ENCODE data around the gene CLEC10A.
"Not testable (repeated sequence)": the region's sequence is repeated elsewhere in the genome, so short reads cannot be mapped to it uniquely, and the experiment has no call there.

CLEC10A gene, protein sequence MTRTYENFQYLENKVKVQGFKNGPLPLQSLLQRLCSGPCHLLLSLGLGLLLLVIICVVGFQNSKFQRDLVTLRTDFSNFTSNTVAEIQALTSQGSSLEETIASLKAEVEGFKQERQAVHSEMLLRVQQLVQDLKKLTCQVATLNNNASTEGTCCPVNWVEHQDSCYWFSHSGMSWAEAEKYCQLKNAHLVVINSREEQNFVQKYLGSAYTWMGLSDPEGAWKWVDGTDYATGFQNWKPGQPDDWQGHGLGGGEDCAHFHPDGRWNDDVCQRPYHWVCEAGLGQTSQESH

DNA sequence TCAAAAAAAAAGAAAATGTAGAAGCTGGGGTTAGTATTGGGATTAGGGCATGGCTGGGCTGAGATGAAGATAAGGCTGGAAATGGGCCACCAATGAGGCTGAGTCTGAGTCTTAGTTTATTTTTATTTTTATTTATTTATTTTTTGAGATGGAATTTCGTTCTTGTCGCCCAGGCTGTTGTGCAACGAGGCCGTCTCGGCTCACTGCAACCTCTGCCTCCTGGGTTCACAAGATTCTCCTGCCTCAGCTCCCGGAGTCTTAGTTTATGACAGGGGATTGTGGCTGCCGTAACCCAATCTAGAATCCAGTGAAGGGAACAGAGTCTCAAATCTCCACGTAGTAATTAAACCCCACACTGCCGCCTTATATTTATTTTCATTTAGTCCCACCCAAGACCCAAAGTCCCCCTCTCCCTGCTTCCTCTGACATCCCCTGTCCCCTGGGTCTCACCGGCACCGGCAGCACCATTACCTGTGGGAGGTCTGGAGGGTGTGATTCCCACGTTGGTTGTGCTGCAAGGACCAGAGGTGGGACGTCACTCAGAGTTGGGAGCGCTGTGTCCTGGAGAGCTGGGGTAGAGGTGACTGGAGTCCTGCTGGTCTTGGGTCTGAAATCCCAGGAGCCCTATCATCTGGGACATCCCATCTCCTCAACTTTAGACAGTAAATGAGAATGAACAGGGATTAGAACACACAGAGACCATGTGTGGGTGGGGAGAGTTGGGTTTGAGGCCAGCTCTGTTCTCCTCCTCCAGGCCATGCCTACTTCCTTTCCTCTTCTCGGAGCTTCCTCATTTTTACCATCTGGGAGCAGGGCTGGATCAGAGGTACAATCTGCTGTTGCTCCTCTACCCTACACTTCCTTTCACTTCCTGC lies at the start of gene CLEC10A:
Gene CLEC10A, minus strand, starts transcription at position 671 of the 875 bp plus-strand sequence. CDS start 1,439 bp downstream, outside the sequence.
- no peak for DNase-seq (ENCODE audit: low spot score)

DNA sequence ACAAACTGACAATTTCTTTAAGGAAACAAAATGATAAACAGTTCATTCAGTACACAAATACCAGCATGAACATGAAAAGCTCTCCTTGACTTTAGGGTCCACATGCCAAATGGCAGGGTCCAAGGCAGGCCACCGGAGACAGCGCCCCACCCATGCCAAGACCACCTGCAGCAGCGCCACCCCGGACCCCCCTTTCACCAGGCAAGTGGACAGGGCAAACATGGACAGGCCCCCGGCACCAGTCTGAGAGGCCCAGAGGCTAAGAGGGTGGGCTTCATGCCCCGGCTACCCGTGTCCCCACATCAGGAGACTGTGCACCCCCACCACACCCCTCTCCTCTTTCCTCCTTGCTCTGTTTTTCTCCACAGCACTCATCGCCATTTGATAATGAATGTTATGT lies 49.3 kb upstream of the CLEC10A start:
- no peak for DNase-seq (ENCODE audit: low spot score)

DNA sequence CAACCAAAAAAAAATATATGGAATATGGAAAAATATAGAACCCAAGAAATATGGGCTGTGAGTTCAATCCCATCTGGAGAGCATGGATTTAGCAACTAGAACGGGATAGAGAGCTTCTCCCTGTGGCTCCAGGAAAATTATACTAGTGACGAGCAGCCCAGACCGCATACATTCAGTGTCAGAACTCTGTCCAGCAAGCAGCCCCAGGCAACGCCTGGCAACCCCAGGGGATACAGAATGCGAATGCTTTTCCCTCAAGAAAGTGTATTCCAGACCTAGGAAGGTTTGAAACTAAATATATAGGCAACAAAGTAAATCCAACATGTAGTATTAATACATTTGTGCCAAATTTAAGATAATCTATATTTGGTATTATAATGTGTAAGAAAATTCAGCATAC lies 48.1 kb upstream of the CLEC10A start:
- DNase-seq (ENCODE audit: low spot score): no peak

DNA sequence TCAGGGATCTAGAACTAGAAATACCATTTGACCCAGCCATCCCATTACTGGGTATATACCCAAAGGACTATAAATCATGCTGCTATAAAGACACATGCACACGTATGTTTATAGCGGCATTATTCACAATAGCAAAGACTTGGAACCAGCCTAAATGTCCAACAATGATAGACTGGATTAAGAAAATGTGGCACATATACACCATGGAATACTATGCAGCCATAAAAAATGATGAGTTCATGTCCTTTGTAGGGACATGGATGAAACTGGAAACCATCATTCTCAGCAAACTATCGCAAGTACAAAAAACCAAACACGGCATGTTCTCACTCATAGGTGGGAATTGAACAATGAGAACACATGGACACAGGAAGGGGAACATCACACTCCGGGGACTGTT lies 47.5 kb upstream of the CLEC10A start:
- not testable (repeated sequence) for DNase-seq (ENCODE audit: low spot score)

DNA sequence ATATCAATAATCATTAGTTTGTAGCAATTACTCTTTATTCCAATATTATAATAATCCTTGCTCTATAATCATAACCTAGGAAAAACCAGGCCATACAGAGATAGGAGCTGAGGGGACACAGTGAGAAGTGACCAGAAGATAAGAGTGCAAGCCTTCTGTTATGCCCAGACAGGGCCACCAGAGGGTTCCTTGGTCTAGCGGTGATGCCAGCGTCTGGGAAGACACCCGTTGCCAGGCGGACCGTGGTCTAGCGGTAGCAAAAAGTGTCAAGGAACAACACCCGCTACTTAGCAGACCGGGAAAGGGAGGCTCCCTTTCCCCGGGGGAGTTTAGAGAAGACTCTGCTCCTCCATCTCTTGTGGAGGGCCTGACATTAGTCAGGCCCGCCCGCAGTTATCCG lies 46.3 kb upstream of the CLEC10A start:
- DNase-seq (ENCODE audit: low spot score): not testable (repeated sequence)

DNA sequence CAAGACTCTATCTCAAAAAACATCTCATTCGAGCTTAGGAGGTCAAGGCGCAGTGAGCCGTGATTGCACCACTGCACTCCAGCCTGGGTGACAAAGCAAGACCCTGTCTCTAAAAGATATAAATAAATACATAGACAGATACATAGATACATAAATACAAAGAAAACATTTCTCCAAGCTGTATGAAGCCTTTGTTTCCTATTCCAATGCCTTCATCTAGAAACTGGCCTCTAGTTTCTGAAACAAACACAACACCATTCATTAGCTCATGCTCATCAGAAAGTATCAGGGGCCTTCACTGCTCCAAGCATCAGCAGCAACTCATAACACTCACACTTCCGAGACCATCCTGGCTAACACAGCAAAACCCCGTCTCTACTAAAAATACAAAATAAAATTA lies 44.9 kb upstream of the CLEC10A start:
- DNase-seq (ENCODE audit: low spot score): no peak

DNA sequence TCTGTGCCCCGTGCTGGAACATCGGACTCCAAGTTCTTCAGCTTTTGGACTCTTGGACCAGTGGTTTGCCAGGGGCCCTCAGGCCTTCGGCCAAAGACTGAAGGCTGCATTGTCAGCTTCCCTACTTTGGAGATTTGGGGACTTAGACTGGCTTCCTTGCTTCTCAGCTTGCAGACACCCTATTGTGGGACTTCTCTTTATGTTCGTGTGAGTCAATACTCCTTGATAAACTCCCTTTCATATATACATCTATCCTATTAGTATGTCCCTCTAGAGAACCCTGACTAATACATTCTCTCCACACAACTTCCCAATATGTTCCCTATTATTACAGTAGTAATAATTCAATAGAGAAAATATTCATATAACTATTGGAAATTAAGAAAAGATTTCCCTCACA lies 43.8 kb upstream of the CLEC10A start:
- DNase-seq (ENCODE audit: low spot score): no peak

DNA sequence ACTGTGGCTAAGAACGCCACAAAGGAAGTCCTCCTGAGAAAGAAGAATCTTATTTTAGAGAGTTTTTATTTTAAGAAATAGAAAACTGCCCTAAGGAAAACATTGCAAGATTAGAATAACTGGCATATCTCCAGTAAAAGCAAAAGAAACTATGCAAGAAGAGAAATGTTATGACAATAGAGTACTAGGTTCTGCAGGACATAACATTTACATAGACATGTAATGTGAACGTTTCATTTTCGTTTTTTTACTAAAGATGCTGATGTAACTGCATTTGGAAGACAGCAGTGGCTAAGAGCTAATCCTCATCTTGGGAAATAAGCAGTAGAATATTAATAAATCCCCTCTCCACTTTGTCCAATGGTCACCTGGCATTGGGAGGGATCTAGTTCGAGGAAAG lies 42.3 kb upstream of the CLEC10A start:
- DNase-seq (ENCODE audit: low spot score): no peak

DNA sequence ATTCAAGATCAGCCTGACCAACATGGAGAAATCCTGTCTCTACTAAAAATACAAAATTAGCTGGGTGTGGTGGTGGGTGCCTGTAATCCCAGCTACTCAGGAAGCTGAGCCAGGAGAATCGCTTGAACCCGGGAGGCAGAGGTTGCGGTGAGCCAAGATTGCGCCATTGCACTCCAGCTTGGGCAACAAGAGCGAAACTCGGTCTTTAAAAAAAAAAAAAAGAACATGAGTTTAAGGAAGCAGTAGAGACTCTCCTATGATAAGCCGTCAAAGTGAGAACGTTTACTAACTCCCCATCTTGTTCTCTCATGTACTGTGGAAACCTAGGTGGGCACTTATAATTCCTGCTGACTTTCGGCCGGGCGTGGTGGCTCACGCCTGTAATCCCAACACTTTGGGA lies 40.6 kb upstream of the CLEC10A start:
- DNase-seq (ENCODE audit: low spot score): not testable (repeated sequence)

DNA sequence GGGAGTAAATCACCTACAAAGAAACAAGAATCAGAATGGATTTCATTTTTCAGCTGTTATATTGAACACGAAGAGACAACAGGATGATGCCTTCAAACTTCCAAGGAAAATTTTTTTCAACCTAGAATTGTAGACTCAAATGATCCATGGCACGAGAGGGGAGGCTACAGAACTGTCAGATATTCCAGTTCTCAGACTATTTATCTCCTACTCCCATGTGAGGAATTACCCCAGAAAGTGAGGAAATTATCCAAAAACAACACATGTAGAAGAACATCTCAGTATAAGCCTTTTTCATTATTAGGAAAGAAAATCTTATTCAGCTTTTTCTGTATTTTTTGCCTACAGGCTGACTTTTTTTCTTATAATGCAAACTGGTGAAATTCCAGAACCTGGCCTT lies 40.1 kb upstream of the CLEC10A start:
- DNase-seq (ENCODE audit: low spot score): no peak

DNA sequence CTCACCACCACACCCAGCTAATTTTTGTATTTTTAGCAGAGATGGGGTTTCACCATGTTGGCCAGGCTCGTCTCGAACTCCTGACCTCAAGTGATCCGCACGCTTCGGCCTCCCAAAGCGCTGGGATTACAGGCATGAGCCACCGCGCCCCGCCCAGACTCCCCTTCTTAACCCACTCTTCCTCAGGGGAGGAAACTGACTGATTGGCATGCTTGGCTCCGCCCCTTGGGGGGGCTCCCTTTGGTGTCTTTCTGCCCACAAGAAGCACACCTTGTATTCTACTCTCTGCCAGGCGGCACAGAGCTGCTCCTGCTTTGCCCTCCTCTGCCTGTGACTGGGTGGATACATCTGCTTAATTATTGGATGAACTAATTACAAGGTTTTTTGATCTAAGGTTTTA lies 39.3 kb upstream of the CLEC10A start:
- no peak for DNase-seq (ENCODE audit: low spot score)

DNA sequence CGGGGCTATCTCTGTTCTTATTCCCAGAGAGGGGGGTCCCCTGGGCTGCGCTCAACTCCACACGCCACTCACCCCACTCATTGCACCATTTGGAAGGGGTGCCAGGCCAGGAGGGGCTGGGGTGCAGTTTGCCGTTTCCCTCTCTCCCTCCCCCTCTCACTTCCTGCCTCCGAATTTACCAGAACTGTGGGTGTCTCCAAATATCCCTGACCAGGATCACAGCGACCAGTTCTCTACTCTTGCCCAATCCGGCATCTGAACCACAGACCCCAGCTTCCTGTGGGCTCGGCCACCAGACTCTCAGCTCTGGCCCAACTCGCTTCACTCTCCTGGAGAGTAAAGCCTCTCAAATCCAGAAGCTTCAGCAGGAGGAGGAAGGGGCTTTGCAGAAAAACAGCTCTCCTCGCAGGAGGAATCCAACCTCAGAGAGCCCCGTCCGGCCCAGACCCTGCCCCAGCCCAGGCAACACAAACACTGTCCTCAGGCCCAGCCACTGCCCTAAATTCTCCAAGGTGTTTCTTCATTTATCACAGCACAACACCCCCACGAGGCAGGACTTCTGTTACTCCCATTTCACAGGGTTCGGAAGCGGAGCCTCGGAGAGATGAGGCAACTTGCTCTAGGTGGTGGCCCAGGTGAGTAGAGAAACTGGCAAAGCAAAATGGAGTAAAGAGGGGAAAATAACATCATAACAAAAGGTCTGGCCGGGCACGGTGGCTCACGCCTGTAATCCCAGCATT lies 35.0 kb upstream of the CLEC10A start:
- DNase-seq (ENCODE audit: low spot score): peak; percentile 63

DNA sequence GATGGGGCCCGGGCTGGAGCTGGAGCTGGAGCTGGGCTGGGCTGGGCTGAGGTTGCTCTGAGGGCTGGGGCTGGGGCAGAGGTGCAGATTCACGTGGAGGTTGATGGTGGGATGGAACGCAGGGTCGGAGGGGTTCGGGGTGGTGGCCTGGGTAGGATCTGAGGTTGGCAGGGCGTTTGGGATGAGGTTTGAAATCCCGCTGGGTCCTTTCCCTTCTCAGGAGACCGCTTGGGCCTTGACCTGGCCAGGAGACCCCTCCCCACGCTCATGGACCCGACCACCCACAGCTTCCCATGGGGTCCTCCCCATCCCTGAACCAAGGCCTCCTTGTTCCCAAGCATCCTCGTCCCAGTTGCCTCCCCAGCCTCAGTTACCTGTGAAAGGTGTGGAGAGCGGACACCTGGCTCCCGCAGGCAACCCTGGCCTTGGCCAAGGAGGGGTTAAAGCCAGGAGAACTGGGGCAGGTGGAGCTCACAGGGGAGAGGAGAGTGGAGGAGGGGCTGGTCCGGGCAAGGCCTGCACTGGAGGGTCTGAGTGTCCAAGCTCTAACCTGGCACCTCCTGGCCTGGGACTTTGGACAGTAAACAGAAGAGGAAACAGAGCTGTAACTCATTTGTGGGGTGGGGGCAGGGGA lies 34.3 kb upstream of the CLEC10A start, which contains the start of gene ASGR2:
Gene ASGR2, minus strand, starts transcription at position 582 of the 634 bp plus-strand sequence. CDS start 582 bp downstream, outside the sequence.
- peak; percentile 83 for DNase-seq (ENCODE audit: low spot score)

DNA sequence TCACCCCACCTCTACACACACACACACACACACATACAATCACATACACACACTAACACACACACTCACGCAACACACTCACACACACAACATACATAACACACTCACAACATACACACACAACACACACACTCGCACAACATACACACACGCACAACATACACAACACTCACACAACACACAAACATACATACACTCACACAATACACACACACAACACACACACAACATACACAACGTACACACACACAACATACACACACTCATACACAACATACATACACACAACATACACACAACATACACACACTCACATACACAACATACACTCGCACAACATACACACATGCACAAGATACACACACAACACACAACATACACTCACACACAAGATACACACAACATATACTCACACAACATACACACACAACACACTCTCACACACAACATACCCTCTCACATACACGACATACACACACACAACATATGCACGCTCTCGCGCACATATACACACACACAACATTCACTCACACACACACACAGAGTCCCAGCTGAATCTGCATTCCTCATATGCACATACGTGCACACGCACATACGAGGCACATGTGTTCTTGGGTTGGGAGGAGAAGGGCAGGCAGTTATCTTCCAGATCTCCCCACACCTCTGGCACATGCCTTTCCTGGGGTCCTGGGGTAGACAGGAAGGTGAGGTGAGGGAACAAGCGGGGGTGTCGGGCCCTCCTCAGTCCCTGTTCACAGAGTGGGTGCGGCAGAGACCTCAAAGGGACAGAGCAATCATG lies 33.4 kb upstream of the CLEC10A start:
- DNase-seq (ENCODE audit: low spot score): no peak

DNA sequence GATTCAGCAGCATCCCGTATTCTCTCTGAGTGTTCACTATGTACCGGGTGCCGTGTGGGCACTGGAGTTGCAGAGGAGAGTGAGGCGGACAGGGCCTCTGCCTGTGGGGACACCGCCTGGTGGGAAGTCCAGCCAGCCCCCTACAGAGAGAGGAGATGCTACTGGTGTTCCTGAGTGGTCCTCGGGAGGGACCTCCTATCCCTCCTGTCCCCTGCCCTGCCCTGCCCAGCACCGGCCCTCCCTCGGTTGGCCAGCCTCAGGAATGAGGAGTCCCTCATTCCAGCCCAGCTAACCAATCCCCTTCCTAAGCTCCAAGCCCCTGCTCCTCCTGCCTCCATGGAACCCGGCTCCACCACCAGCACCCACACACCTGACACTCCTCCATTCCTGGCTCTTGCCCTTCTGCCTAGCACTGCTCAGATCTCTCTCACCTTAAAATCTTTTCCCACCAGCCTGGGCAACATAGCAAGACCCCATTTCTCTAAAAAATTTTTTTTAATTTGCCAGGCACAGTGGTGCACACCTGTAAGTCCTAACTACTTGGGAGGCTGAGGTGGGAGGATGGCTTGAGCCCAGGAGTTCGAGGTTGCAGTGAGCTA lies 32.6 kb upstream of the CLEC10A start:
- DNase-seq (ENCODE audit: low spot score): no peak

DNA sequence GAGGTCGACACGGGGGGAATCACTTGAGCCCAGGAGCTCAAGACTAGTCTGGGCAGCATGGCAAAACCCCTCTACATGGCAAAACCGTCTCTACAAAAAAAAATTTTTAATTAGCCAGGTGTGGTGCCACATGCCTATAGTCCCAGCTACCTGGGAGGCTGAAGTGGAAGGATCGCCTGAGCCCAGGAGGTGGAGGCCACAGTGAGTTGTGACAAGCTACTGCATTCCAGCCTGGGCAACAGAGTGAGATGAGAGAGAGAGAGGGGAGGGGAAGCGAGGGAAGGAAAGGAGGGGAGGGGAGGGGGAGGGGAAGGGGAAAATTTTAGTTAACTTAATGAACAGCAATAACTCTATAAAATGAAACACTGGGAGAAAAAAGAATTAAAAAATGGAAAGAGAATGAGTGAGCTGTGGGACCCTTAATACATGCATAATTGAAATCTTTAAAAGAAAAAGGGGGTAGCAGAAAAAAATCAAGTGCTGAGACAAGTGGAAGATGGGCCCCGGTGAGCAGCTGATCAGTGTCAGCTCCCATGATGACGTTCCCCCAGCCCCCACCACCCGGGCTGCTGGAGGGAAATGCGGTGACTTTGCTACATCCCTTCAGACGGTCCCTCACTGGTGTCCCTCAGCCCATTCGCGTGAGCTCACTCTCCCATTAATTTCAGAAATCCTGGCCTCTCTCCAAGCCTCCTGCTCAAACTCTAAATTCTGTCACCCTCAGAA lies 31.9 kb upstream of the CLEC10A start:
- no peak for DNase-seq (ENCODE audit: low spot score)

DNA sequence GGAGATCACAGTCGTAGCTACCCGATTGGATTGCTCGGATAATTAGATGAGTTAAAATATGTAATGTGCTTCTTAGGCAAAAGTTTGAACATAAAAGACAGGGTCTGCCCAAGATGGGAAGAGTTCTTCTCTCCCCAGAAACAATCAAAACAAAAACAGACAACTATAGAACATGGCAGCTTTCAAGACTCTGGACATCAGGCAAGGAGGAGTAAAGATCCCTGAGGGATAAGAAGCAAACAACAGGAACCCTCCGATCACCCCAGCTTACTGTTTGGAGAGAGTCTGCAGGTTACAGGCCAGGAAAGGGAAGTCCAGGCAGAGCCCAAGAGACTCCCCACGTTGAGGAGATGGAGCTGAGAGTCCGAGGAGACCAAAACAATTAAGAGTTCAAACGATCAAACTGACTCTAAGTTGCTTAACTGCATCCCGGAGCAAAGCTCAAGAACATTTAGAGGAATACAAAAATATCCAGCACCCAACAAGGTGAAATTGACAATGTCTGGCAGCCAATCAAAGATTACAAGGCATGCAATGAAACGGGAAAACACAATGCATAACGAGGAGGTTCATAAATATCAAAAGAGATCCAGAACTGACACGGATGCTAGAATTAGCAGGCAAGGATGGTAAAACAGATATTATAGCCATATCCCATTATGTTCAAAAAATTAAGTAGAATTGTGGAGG lies 30.7 kb upstream of the CLEC10A start:
- no peak for DNase-seq (ENCODE audit: low spot score)

DNA sequence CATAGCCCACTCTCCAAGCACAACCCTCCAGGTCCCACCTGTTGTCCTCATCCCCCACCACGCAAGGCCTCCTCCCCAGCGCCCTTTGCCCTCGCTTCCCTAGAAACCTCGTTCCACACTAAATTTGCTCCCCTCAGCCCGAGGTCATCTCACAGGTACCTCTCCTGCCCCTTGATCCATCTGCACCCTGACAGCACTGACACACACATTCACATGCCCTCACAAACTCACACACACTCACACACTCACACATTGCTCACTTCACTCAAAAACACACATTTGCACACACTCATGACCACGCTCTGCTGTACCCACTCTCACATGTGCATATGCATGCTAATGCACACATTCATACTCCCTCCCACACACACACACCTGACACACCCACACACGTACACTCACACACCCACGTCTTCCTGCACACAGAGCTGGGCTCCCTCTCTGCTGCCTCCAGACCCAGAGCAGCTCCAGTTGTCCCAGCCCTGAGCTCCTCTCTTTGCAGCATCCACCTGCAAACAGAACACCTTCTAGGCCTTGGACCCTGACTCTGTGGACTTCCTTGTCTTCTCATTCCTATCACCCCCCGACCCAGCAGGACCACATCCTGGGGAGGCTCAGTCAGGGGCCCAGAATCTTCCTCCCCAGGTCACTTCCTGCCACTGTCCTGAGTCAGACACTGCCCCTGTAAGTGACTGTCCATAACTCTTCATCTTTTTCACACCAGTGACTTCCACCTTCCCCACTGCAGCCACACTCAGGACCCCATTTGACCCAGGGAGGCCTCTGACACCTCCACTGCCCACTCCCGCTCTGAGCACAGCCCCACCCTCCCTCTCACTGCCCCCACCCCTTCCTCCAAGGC lies 29.6 kb upstream of the CLEC10A start:
- DNase-seq (ENCODE audit: low spot score): no peak

DNA sequence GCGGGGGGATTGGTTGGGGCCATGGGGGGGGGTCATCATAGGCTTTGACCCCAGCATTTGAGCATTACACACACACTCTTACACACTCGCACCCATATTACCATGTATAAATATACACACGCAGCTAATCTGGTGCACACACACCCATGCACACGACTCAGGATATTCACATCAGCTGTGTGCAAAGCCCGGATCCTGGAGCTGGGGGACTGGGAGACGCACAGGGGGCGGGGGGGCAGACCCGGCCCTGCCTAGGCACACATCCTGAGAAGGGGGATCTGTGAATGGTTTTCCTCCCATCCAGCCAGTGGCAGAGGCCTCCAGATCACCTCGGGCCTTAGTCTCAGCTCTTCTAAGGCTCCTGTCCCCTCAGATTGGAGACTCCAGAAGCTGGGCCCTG lies 28.9 kb upstream of the CLEC10A start:
- no peak for DNase-seq (ENCODE audit: low spot score)

Measured in HuH-7 (cell line).